Muscle layer of colon (tissue), 2 donors: ENCODE results near the gene NPW.
"Not testable (repeated sequence)": the region's sequence is repeated elsewhere in the genome, so short reads cannot be mapped to it uniquely, and the experiment has no call there.

ENCODE experiments used
- H3K27ac ChIP-seq: one replicate; pipeline ENCODE4 v1.7.0; 2013; ENCODE audit warnings: low read depth, mild to moderate bottlenecking, low read length, moderate library complexity
- H3K27me3 ChIP-seq, 2 donors: one replicate each; pipeline ENCODE4 v1.7.0; 2013; ENCODE audit warnings: low read length in 2 of 2, mild to moderate bottlenecking in 2 of 2; ENCODE audit not compliant: insufficient read depth in 2 of 2, control insufficient read depth in 1 of 2
- H3K36me3 ChIP-seq: one replicate; pipeline ENCODE4 v1.7.0; 2013; ENCODE audit warnings: mild to moderate bottlenecking, low read length; ENCODE audit not compliant: insufficient read depth
- H3K4me1 ChIP-seq: one replicate; pipeline ENCODE4 v1.7.0; 2013; ENCODE audit warnings: mild to moderate bottlenecking, low read length; ENCODE audit not compliant: insufficient read depth
- H3K4me3 ChIP-seq, 2 donors: one replicate each; pipeline ENCODE4 v1.7.0; 2013; ENCODE audit warnings: low read length in 2 of 2, low read depth in 1 of 2, mild to moderate bottlenecking in 1 of 2, moderate library complexity in 1 of 2
- H3K9ac ChIP-seq: one replicate; pipeline ENCODE4 v1.7.0; 2013; ENCODE audit warnings: low read length
- H3K9me3 ChIP-seq: one replicate; pipeline ENCODE4 v1.7.0; 2013; ENCODE audit warnings: mild to moderate bottlenecking, low read length
- donor health status: abdominal sarcoma.
- donor health status: Adenocarcinoma of cecum.

NPW gene

GRCh38 chr16:2029350-2029749 lies 9.8 kb downstream of the NPW start:
- H3K4me3 ChIP-seq: no peak overlapping the region
- no peaks in the 10 kb centered on the region for H3K36me3 ChIP-seq
- H3K9ac ChIP-seq: no peak overlapping the region
- H3K27me3 ChIP-seq: no peaks in the 10 kb centered on the region
- H3K27ac ChIP-seq: no peak overlapping the region
- H3K9me3 ChIP-seq: no peaks in the 10 kb centered on the region
- peaks cover 30% of the 10 kb centered on the region for H3K4me1 ChIP-seq

GRCh38 chr16:2030036-2030435 lies 10.5 kb downstream of the NPW start:
- H3K4me3 ChIP-seq: no peak overlapping the region

GRCh38 chr16:2031081-2031577 lies 11.5 kb downstream of the NPW start:
- Histone ChIP-seq H3K27ac (no peak overlapping the region), H3K9ac (no peak overlapping the region), H3K36me3 (no peaks in the 10 kb centered on the region), H3K27me3 (no peaks in the 10 kb centered on the region), H3K4me3 (no peak overlapping the region), H3K9me3 (no peaks in the 10 kb centered on the region), H3K4me1 (peaks cover 43% of the 10 kb centered on the region)

More at GRCh38 chr16:2030036-2030435, 10.5 kb downstream of the NPW start:
- Histone ChIP-seq H3K9ac (no peak overlapping the region), H3K27me3 (no peaks in the 10 kb centered on the region), H3K4me1 (peaks cover 35% of the 10 kb centered on the region), H3K27ac (no peak overlapping the region), H3K9me3 (no peaks in the 10 kb centered on the region), H3K36me3 (no peaks in the 10 kb centered on the region)

- Histone ChIP-seq H3K9ac (no peak overlapping the region), H3K4me1 (peaks cover 51% of the 10 kb centered on the region), H3K4me3 (no peak overlapping the region), H3K36me3 (no peaks in the 10 kb centered on the region), H3K27ac (peak overlapping the region; percentile 86), H3K27me3 (no peaks in the 10 kb centered on the region), H3K9me3 (no peaks in the 10 kb centered on the region)
These were observed 12.9 kb downstream of the NPW start for GRCh38 chr16:2032285-2033056.

- peak overlapping the region; percentile 86 for H3K27ac ChIP-seq
- no peaks in the 10 kb centered on the region for H3K9me3 ChIP-seq
- H3K4me1 ChIP-seq: peaks cover 48% of the 10 kb centered on the region
- peak overlapping the region; percentile 61 for H3K9ac ChIP-seq
- peak overlapping the region; percentile 30 to 64 for H3K4me3 ChIP-seq
- H3K27me3 ChIP-seq: no peaks in the 10 kb centered on the region
- no peaks in the 10 kb centered on the region for H3K36me3 ChIP-seq
These were observed 13.7 kb downstream of the NPW start for GRCh38 chr16:2033057-2033908.

GRCh38 chr16:2033909-2034695 lies 14.5 kb downstream of the NPW start:
- peaks cover 53% of the 10 kb centered on the region for H3K4me1 ChIP-seq
- H3K36me3 ChIP-seq: not testable (repeated sequence)

GRCh38 chr16:2034696-2035430 lies 15.3 kb downstream of the NPW start:
- Histone ChIP-seq H3K4me3 (peak overlapping the region in 1 of 2 donors; percentile 0), H3K4me1 (peaks cover 61% of the 10 kb centered on the region), H3K9me3 (no peaks in the 10 kb centered on the region), H3K9ac (no peak overlapping the region), H3K36me3 (no peaks in the 10 kb centered on the region), H3K27me3 (no peaks in the 10 kb centered on the region), H3K27ac (peak overlapping the region; percentile 64)

More at GRCh38 chr16:2033909-2034695, 14.5 kb downstream of the NPW start:
- H3K27me3 ChIP-seq, H3K9me3 ChIP-seq: not testable (repeated sequence)
- Histone ChIP-seq H3K4me3 (peak overlapping the region in 1 of 2 donors; percentile 64), H3K9ac (peak overlapping the region; percentile 61), H3K27ac (peak overlapping the region; percentile 86)

GRCh38 chr16:2035431-2036199 lies 16.0 kb downstream of the NPW start:
- Histone ChIP-seq H3K27ac (peak overlapping the region; percentile 64), H3K9ac (no peak overlapping the region), H3K36me3 (no peaks in the 10 kb centered on the region), H3K9me3 (no peaks in the 10 kb centered on the region), H3K4me1 (peaks cover 66% of the 10 kb centered on the region), H3K4me3 (peak overlapping the region in 1 of 2 donors; percentile 0), H3K27me3 (no peaks in the 10 kb centered on the region)

- Histone ChIP-seq H3K4me1 (peaks cover 66% of the 10 kb centered on the region), H3K4me3 (no peak overlapping the region), H3K27ac (peak overlapping the region; percentile 64), H3K9ac (no peak overlapping the region), H3K27me3 (no peaks in the 10 kb centered on the region), H3K36me3 (no peaks in the 10 kb centered on the region), H3K9me3 (no peaks in the 10 kb centered on the region)
These were observed 16.8 kb downstream of the NPW start for GRCh38 chr16:2036200-2036966.
